Neutrophil (primary cell): Measurements from ENCODE around the gene WBP11.

Experiments
- H3K27ac ChIP-seq: fragments of 200-600 bp; sonication (generic); 2 replicates; pipeline ENCODE4 v1.5.1; 2016; ENCODE audit warnings: mild to moderate bottlenecking, moderate library complexity
- H3K27me3 ChIP-seq: fragments of 200-600 bp; sonication (generic); 2 replicates; pipeline ENCODE4 v1.6.0; 2016; ENCODE audit warnings: mild to moderate bottlenecking
- H3K36me3 ChIP-seq: fragments of 200-600 bp; sonication (generic); 2 replicates; pipeline ENCODE4 v1.5.1; 2017
- H3K4me1 ChIP-seq, 2 experiments: fragments of 200-600 bp in 1 of 2; sonication (generic) in 1 of 2; 1 replicate in 1 of 2; 2 replicates in 1 of 2; pipeline versions ENCODE4 v1.5.1 to v1.6.1; 2013 to 2016; ENCODE audit warnings: low read depth in 1 of 2, low read length in 1 of 2, mild to moderate bottlenecking in 1 of 2, moderate library complexity in 1 of 2; ENCODE audit not compliant: control insufficient read depth in 1 of 2, insufficient read depth in 1 of 2
- H3K4me3 ChIP-seq, 2 experiments: fragments of 200-600 bp in 1 of 2; sonication (generic) in 1 of 2; 1 replicate in 1 of 2; 2 replicates in 1 of 2; pipeline ENCODE4 v1.5.1; 2013 to 2016; ENCODE audit warnings: low read depth in 1 of 2, low read length in 1 of 2, mild to moderate bottlenecking in 1 of 2, moderate library complexity in 1 of 2
- H3K9me3 ChIP-seq: fragments of 200-600 bp; sonication (generic); 2 replicates; pipeline ENCODE4 v1.5.1; 2016
- TF ChIP-seq, protein P1 (sequence below): fragments of 200-600 bp; sonication (generic); IDR thresholded peaks from 2 replicates; pipeline ENCODE4 v1.5.1; 2016; ENCODE audit warnings: antibody characterized with exemption

The WBP11 gene

GRCh38 chr12:14833952-14834351, 30.7 kb upstream of the WBP11 start:
- TF ChIP-seq, protein P1, sequence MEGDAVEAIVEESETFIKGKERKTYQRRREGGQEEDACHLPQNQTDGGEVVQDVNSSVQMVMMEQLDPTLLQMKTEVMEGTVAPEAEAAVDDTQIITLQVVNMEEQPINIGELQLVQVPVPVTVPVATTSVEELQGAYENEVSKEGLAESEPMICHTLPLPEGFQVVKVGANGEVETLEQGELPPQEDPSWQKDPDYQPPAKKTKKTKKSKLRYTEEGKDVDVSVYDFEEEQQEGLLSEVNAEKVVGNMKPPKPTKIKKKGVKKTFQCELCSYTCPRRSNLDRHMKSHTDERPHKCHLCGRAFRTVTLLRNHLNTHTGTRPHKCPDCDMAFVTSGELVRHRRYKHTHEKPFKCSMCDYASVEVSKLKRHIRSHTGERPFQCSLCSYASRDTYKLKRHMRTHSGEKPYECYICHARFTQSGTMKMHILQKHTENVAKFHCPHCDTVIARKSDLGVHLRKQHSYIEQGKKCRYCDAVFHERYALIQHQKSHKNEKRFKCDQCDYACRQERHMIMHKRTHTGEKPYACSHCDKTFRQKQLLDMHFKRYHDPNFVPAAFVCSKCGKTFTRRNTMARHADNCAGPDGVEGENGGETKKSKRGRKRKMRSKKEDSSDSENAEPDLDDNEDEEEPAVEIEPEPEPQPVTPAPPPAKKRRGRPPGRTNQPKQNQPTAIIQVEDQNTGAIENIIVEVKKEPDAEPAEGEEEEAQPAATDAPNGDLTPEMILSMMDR: no peak
- H3K4me3 ChIP-seq: no peak overlapping the region
- H3K4me1 ChIP-seq: no peaks in the 10 kb centered on the region
- H3K36me3 ChIP-seq: no peaks in the 10 kb centered on the region
- no peak overlapping the region for H3K27ac ChIP-seq
- peaks cover 62% of the 10 kb centered on the region for H3K27me3 ChIP-seq
- no peaks in the 10 kb centered on the region for H3K9me3 ChIP-seq

- TF ChIP-seq, protein P1: no peak
- no peaks in the 10 kb centered on the region for H3K36me3 ChIP-seq
- H3K4me3 ChIP-seq: no peak overlapping the region
- no peaks in the 10 kb centered on the region for H3K4me1 ChIP-seq
- H3K27ac ChIP-seq: no peak overlapping the region
- H3K9me3 ChIP-seq: no peaks in the 10 kb centered on the region
- H3K27me3 ChIP-seq: peaks cover 62% of the 10 kb centered on the region
Observed at GRCh38 chr12:14833336-14833735, 30.1 kb upstream of the WBP11 start.

- Histone ChIP-seq H3K27me3 (peaks cover 37% of the 10 kb centered on the region), H3K4me1 (no peaks in the 10 kb centered on the region), H3K4me3 (no peak overlapping the region), H3K27ac (no peak overlapping the region), H3K9me3 (no peaks in the 10 kb centered on the region), H3K36me3 (no peaks in the 10 kb centered on the region)
- TF ChIP-seq, protein P1: no peak
Observed at GRCh38 chr12:14828892-14829291, 25.6 kb upstream of the WBP11 start.

DNA sequence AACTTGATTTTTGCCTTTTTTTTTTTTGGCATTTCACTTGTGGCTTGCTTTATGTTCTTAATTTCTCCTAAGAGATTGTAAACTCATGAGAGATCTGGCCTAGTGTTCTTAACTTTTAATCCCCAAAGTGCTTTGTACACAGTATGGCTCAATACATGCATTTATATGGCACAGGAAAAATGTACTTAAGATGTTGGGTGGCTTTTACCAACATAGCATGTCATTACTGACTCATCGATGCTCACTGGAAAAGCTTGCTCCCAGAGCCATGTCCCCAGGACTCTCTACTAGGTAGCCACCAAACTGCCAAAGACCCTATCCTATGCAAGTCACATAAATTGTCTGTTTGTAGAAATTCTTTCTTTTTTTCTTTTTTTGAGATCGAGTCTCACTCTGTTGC, 23.8 kb upstream of the WBP11 start:
- Histone ChIP-seq H3K36me3 (no peaks in the 10 kb centered on the region), H3K27ac (no peak overlapping the region), H3K9me3 (no peaks in the 10 kb centered on the region), H3K4me1 (no peaks in the 10 kb centered on the region), H3K4me3 (no peak overlapping the region), H3K27me3 (peaks cover 20% of the 10 kb centered on the region)
- TF ChIP-seq, protein P1: no peak

DNA sequence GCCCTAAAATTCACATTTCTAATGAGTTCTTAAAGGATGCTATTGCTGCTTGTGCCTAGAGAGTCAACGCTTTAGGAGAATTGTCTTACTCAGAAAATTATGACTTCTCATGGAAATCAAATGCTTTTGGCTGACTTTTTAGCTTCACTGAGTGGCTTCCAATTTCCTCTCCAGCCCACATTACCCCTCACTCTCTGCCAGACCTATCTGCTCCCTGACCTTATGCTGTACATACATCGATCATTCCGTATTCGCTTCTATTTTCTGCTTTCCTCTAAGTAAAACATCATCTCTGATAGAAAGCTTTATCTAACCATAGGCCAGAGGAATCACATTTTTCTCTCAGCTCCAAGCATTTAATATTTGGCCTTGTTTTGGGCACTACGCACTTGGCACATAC, 23.2 kb upstream of the WBP11 start:
- Histone ChIP-seq H3K4me3 (no peak overlapping the region), H3K4me1 (no peaks in the 10 kb centered on the region), H3K9me3 (no peaks in the 10 kb centered on the region), H3K36me3 (no peaks in the 10 kb centered on the region), H3K27me3 (peaks cover 14% of the 10 kb centered on the region), H3K27ac (no peak overlapping the region)
- TF ChIP-seq, protein P1: no peak

DNA sequence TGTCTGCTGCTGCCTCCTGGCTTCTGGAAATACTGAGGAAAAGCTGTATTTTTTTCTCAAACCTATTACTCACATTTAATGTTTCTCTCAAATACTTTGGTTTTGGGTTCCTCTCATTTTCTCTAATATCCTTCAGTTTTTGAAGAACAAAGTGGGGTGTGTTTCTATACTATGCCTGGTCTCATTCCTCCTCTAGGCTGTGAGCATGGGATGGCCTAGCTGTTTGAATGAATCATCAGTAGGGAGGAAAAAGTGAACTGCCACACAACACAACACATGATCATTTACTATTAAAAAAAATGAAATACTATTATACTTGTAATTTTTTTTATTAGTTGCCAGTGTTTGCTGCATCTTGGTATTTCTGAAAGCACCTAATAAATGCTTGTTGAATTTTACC, 22.0 kb upstream of the WBP11 start:
- Histone ChIP-seq H3K27ac (no peak overlapping the region), H3K4me1 (no peaks in the 10 kb centered on the region), H3K36me3 (no peaks in the 10 kb centered on the region), H3K4me3 (no peak overlapping the region), H3K9me3 (no peaks in the 10 kb centered on the region), H3K27me3 (peaks cover 10% of the 10 kb centered on the region)
- TF ChIP-seq, protein P1: no peak
